NCI-H510A treated with DMSO at 0.1 percent for 48 hours (cell line): Measurements from ENCODE around the gene CHKA.
"Not testable (repeated sequence)": the region's sequence is repeated elsewhere in the genome, so short reads cannot be mapped to it uniquely, and the experiment has no call there.

Experiments
- DNase-seq: peaks from one replicate; lab custom pipeline; 2025; lab: John Stamatoyannopoulos, UW

Gene CHKA

DNA sequence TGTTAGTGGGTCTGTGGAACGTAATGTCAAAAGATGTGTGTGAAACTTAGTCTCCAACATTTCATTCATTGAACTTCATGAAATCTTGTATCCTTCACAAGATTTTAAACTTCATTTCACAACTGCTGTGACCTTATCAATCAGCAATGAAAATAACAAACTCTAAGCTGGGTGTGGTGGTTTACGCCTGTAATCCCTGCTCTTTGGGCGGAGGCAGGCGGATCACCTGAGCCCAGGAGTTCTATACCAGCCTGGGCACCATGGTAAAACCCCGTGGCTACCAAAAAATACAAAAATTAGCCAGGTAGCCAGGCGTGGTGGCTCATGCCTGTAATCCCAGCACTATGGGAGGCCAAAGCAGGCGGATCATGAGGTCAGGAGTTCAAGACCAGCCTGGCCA lies 5.1 kb downstream of the CHKA start:
- no peak for DNase-seq

DNA sequence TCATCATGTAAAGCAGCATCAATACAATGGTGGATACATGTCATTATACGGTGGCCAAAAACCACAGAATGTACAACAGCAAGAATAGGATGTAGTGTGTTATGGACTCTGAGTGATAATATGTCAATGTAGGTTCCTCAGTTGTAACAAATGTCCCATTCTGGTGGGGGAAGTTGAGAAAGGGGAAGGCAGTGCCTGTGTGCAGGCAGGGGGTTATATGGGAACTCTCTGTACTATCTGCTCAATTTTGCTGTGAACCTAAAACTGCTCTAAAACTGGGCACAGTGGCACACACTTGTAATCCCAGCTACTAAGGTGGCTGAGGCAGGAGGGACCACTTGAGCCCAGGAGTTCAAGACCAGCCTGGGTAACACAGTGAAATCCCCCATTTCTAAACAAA lies 5.9 kb downstream of the CHKA start:
- DNase-seq: no peak

DNA sequence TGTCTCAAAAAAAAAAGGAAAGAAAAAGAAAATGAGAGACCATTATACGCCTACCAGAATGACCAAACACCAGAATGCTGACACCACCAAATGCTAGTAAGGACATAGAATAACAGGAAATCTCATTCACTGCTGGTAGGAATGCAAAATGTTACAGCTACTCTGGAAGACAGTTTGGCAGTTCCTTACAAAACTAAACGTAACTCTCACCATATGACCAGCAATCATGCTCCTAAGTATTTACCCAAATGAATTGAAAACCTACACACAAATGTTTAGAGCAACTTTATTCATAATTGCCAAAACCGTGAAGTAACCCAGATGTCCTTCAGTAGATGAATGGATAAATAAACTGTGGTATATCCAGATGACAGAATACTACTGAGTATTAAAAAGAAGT lies 7.2 kb downstream of the CHKA start:
- no peak for DNase-seq

DNA sequence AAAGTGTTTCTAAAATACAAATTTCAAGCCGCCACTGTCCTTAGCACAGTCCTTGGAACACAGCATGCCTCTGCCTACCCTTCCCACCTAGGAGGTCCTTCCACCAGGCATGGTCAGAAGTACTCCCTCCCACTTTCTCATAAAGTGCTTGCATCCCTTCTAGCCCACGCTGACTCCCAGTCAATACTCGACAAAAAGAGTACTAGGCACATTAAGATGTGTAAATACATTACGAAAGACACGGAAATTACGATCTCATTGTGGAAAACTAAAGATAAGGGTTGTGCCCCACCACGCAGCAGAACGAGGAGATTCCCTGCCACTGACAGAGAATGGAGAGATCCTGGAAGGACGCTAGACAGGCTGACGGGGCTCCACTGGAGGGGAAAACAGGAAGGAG lies 13.5 kb downstream of the CHKA start:
- DNase-seq: no peak

DNA sequence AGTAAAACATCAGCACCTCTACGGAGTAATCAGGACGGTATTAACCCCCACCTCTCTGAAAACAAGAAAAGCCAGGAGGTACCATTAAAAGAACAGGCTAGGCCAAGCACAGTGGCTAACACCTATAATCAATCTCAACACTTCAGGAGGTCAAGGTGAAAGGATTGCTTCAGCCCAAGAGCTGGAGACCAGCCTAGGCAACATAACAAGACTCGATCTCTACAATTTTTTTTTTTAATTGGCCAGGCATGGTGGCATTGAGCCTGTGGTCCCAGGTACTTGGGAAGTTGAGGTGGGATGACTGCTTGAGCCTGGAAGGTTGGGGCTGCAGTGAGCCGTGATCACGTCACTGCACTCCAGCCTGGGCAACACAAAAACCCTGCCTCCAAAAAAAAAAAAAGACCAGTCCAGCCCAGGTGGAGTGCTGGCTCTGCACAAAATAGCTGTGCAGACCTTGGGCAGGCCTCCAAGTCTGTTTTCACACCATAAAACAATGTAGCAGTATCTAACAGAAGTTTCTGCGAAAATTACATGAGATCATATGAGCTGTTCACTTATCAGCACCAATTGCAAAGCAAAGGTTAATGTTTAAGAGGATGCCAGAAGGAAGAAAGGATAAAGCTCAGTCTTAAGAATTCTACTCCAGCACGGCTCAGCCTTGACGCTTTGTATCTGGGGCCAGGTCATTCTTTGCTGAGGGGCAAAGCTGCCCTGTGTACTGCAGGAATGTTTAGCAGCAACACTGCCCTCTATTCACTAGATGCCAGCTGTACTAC lies 14.8 kb downstream of the CHKA start:
- no peak for DNase-seq

DNA sequence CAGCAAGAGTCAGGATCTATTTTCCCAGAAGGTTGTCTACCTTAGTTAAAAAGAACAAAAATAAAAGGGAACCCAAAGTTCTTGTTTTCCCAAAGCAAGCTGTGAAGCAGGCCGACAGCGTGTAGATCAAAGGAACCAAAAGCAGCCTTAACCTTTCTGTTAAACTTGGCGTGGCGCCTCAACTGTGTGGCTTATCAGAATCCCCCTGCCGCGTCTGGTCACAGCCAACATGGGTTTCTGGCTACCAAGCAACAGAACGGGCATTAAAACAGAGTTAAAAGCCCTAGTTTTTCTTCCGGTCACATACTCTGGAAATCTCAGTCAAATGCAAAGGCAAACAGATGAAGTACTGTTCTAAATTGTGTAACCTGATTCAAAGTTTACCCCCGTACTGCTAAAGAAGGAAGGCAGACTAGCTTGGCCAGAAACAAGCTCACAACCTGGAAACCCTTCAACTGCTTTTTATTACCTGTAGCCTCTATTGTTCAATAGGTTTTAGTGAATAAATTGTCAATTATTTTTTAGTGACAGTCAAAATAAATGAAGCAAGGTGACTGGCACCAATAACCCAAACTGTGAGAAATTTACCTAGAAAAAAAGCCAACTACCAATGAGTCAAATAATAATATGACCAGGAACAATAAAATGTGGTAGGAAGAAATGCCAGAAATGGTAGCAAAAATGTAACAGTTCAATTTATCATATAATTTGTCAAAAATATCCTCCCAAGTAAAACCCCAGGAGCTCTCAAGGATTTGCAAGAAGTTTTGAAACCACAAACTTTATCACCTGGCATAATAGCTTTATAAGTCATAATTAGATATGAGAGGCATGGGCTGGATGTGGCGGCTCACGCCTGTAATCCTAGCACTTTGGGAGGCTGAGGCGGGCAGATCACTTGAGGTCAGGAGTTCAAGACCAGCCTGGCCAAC lies 21.4 kb downstream of the CHKA start:
- DNase-seq: peak; percentile 87

DNA sequence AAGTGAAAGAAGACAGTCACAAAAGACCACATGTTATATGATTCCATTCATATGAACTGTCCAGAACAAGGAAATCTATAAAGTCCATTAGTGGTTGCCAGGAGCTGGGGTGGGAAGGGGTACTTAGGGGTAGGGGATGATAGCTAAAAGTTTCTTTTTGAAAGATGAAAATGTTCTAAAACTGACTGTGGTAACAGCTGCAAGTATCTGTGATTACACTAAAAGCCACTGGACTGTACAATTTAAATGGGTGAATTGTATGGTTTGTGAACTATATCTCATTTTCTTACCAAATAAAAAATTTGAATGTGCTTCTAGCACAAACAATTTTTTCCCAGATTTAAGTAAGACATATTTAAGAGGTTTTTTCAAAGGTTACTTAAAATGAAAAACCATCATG lies 22.1 kb downstream of the CHKA start:
- no peak for DNase-seq

DNA sequence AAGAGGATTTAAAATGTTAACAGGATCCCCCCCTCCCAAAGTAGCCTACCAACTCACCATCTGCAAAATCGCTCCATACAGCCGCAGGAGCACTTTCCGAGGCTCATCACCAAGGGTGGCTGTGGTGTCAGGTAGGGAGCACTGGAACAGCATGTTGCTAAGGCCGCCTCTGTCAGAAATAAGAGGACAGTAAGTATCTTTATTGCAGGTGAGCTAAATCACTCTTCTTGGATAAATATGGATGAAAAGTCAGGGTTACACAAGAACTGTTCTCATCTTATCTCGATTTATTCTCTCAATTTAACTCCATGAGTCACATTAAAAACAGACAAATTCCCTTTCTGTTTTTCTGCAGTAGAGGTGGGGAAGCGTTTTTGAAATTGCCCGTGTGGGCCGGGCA lies 24.2 kb downstream of the CHKA start:
- no peak for DNase-seq

DNA sequence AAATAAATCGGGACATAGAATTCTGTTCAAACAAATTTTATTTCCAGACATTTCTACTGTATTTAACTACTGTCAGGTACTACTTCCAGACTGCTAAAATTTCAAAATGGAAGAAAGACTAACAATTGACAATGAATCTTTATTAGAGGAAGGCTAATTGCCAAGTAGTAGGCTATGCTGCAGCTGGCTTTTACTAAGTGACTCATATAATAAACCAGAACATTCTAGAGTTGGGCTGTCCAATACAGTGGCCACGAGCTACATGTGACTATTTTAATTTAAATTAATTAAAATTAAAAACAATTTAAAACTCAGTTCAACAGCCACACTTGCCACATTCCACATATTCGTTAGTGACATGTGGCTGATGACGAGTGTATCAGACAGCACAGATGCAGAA lies 27.6 kb downstream of the CHKA start:
- no peak for DNase-seq

DNA sequence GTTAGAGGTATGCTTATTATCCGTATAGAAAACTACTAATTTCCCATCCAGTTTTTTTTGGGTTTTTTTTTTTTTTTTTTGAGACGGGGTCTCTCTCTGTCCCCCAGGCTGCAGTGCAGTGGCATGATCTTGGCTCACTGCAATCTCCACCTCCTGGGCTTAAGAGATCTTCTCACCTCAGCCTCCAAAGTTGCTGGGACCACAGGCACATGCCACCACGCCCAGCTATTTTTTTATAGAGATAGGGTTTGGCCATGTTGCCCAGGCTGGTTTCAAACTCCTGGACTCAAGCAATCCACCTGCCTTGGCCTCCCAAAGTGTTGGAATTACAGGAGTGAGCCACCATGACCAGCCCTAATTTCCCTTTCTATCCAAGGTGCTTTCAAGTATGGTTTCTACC lies 28.2 kb downstream of the CHKA start:
- not testable (repeated sequence) for DNase-seq

DNA sequence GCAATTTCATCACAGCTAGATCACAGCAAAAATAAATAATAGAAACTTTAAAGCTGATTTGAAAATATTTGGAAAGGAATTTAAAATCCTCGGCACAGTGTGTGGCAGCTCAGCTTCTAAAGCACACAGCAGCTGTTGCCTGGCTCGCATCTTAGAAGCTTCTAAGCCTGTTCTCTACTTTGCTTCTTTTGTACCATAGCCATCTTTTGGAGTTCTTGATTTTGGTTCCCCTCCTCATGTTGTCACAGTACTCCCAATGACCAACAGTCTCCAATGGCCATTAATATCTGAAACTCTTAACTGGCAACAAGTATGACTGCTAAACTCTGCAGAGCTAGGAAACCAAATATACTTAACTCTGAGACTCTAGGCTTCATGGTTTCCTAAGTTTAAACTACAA lies 28.8 kb downstream of the CHKA start:
- DNase-seq: no peak

DNA sequence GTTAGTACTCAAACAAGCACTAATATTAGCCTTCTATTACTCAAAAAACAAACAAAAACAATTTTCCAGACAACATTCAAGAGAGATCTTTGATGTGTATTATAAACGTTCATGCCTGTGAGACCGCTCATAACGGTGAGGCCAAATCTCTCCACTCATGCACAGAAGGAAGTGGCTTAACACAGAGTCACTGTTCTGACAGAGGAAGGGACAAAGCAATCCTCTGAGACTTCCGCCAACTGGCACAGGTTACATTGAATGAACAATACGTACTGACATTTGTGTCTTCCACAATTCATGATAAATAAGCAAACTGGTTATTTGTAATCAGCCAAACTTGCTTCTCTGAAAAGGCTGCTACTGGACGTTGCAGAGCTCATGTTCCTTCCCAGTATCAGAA lies 30.5 kb downstream of the CHKA start:
- no peak for DNase-seq

DNA sequence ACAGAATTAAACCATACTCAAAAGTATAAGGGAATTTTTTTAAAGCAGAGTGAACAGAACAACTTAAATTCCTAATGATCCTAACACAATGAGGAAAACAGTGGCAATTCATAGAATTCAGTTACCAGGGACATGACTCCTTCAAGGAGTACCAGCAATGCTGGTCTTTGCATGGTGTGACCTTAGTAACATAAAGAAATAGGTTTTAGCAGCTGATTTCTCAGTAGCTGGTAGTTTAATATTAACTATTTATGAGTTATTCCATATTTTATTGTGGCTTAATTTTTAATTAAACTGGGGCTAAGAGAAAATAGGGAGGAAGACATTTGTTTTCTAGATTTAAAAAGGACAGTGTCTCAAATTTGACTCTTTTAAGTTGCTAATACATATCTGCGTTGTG lies 30.9 kb downstream of the CHKA start:
- no peak for DNase-seq

DNA sequence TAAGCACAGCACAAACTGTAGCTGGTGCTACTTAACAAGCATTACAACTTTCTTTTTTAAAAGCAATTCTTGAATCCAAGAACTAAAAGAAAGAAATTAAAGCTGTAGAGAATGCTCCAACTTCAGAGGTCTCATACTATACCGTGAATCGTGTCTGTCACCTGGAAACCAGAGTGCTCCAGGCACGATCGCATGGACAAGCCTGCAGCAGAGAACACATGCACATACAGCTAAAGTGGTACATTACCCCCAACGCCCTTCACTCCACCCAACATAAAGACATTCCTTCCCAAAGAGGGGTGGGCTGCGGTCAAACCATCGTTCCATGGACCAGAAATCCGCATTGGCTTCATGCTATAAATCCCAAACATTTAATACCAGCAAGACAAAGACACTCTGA lies 31.5 kb downstream of the CHKA start:
- DNase-seq: no peak

DNA sequence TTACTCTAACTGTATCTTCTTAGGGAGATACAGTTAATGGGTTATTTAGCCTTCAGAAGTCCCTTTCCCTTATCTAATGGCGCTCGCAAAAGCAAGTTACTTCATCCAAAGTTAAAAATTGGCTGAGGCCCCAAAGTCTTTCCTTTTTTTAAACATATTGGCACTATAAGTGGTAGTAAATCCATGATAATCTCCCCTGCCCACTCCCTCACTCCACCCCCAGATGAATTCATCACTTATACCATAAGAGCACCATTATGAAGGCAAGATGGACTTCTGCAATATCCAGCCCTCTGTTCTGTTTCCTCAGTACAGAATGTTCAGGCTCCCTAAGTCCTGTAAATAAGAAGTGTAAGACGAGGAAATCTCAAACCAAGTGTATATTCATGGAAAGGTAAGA lies 37.7 kb downstream of the CHKA start:
- DNase-seq: no peak

DNA sequence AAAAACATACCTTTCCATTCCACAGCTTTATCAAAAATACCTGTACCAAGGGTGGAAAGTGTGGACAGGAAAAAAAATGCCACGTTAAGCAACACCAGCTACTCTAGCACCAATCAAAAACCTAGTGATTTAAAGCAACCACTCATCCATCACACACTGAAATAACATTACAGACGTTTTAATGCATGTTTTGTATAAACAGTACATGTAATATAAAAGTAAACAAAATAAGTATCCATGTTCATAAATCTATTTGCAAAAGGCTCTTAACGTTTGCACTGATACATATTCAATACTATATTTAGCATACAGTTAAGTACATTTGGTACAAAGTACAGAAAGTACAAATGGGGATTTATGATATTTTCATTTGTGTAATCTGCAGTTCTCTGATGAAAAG lies 38.7 kb downstream of the CHKA start:
- DNase-seq: no peak

DNA sequence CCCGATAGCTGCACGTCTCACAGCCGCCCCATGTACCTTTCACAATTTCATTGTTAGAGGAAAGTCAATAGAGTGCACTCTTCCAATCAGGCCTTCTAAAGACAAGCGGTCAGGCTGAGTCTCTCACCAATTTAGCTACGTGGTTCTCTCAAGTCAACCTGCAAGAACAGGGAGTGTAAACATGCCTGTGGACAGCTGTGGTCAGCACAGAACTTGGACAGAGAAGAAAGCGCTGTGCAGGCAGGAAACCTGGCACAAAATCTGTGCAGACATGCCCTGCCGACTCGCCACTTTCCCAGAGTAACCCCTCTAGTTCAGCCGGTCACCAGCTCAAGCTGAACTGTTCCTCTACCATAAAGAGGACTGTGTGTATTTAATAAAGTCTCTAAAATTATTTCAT lies 39.5 kb downstream of the CHKA start:
- DNase-seq: no peak

DNA sequence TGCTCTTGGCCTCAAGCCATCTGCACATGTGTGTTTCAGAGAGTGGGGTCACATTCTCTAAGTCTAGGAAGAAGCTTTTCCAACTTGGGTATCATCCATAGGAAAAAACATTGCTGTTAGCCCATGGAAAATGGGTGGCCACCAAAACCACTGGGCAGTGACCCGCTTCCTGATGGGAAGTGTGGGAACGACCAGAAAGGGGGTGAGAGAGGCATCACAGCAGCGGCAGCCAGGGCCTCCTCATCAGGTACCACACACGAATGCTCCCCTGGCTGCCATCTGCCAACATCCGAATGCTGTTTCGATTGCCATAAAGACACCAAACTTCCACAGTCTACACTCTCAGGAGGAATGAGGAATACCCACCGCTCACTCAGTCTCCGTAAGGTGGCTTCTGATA lies 40.3 kb downstream of the CHKA start:
- DNase-seq: no peak

DNA sequence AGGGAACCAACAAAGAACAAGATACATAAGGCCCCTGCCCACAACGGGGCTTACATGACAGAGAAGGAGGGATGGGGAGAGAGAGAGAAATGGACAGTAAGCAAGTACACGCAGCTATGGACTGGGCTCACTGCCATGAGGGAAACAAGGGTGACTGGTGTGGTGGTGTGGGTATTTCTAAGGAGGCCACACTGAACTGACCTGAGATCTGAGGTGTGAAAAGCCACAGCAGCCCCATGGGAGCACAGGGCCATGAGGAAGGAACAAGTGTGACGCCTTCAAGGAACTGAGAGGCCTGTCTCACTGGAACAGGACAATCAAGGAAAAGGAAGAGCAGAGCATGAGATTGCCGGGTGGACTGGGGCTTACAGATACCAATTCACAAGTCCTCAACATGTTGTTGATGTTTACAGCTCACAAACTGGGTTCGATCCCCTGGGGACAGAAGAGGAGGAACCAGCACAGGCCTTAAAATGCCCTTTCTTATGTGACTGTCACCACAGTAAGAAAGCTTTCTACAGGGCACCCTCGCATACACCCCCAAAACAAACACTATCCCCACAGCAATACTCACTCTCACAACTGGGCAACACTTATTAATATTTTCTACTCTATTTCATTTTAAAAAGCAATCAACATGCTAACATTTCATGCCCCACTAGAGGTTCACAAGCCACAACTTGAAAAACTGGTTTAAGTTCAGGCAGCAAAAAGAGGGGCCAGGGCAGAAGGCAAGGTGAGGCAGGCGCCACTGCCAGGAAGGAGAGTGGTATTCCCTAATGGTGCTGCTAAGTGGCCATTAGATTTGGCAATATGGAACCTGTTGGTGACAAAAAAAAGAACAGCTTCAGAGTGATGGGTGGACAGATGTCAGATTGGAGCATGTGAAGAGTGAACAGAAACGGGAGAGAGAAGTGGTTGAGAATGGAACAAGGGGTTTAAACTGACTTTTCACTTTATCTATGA lies 43.3 kb downstream of the CHKA start:
- peak; percentile 42 for DNase-seq

DNA sequence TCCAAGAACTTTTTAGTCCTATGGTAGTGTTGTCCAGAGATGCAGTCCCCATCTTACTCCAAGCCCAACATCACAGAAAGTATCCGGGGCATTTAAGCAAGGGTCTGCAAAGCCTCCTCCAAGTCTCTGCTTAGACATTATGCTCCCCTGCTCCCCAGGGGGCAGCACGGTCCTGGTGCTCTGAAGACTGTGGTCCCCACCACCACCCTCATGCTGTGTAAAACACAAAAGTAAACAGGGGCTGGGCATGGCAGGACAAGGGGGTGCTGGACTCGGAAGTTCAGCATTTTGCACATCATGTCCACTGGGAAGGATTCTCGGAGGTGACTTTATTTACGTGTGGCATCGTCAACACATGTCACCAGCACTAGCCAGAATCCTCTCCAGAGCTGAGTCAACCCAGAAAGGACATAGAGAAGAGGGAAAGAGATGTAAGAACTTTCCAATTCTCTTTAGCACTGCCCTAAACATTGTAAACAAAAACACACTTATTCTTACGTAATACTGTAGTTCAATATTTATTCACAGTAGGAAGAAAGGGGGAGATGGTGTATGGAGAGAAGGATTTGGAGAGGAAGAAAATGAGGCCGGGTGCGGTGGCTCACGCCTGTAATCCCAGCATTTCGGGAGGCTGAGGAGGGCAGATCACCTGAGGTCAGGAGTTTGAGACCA lies 44.7 kb downstream of the CHKA start:
- DNase-seq: no peak

DNA sequence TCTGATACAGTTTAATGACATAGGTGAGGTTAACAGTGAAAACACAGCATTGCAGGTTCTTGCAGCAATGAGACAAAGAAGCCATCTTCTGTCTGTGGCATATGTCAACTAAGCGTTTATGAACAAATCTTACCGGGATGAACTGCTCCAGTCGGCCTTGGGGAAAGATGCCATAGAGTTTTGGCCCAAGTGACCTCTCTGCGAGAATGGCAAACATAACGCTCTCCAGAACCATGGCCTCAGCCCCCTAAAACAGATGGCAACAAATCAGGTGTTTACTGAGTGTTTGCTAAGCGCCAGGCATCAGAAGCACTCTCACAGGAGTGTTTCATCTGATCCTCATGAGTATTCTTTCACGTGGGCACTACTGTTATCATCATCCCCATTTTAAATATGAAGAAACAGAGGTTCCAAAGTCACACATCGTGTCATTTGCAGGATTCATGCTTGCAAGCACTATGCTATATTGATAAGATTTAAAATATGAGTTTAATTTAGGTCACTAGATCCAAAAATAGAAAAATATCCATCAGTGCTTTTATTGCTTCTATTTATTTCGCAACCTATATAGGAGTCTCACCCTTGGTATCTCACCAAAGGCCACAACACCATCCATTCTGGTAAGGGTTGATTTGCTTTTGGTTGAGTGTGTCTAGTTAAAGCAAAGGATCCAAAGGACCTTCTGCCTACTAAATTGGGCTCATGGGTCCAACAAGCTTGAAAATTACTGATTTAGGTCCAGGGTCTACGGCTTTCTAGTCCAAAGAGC lies 46.4 kb downstream of the CHKA start:
- DNase-seq: peak; percentile 21
